Measurements from ENCODE around the gene SPATS2L.

Gene SPATS2L

GRCh38 chr2:200455958-200456421 lies 149.5 kb downstream of the SPATS2L start:
- peaks cover 32% of the 10 kb centered on the region for H3K27me3 ChIP-seq (ENCODE audit: control insufficient read depth, low read length)
- no peaks in the 10 kb centered on the region for H3K79me2 ChIP-seq (ENCODE audit: control insufficient read depth, low read length)
- TF ChIP-seq, protein P1, sequence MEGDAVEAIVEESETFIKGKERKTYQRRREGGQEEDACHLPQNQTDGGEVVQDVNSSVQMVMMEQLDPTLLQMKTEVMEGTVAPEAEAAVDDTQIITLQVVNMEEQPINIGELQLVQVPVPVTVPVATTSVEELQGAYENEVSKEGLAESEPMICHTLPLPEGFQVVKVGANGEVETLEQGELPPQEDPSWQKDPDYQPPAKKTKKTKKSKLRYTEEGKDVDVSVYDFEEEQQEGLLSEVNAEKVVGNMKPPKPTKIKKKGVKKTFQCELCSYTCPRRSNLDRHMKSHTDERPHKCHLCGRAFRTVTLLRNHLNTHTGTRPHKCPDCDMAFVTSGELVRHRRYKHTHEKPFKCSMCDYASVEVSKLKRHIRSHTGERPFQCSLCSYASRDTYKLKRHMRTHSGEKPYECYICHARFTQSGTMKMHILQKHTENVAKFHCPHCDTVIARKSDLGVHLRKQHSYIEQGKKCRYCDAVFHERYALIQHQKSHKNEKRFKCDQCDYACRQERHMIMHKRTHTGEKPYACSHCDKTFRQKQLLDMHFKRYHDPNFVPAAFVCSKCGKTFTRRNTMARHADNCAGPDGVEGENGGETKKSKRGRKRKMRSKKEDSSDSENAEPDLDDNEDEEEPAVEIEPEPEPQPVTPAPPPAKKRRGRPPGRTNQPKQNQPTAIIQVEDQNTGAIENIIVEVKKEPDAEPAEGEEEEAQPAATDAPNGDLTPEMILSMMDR (IDR thresholded peaks at IDR 0.05; ENCODE audit: low read depth, low read length, poor library complexity, severe bottlenecking): no peak
- no peak for TF ChIP-seq EZH2phosphoT487 (IDR thresholded peaks at IDR 0.05; ENCODE audit: borderline replicate concordance, low read length)
- no peak overlapping the region for H3K27ac ChIP-seq (ENCODE audit: low read depth, low read length)
- no peaks in the 10 kb centered on the region for H3F3A ChIP-seq (ENCODE audit: control insufficient read depth, insufficient read depth)
- H3K9me3 ChIP-seq (ENCODE audit: control insufficient read depth, insufficient read depth, low read length): no peaks in the 10 kb centered on the region
- H3K4me2 ChIP-seq (ENCODE audit: low read length): no peak overlapping the region
- no peaks in the 10 kb centered on the region for H4K20me1 ChIP-seq (ENCODE audit: control insufficient read depth, insufficient read depth, low read depth, low read length)
- no peaks in the 10 kb centered on the region for H3K9me2 ChIP-seq (replicated peaks; ENCODE audit: control insufficient read depth, low read length)
- no peak overlapping the region for H3K4me3 ChIP-seq (ENCODE audit: low read length)
- H3K4me1 ChIP-seq (ENCODE audit: control insufficient read depth, low read length): no peaks in the 10 kb centered on the region
- no peaks in the 10 kb centered on the region for H3K36me3 ChIP-seq (ENCODE audit: control insufficient read depth, low read length)

DNA sequence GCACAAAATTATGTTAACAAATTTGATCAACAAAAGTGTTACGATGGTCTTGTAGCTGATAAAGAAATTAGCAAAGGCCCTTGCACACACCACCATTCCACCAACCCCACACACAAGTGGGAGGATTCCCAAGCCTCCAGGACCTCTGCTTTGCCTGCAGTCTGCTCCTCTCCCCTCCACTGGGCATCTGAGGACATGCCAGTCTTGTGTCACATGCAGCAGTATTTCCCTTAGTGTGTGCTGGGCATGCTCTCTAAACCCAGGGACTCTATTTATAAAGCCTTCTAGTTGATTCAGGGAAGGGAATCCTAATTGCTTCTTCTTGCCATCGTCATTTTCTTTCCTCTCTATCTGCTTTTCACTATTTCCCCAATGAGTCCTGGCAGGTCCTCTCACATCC lies 150.1 kb downstream of the SPATS2L start:
- no peaks in the 10 kb centered on the region for H3K36me3 ChIP-seq (ENCODE audit: control insufficient read depth, low read length)
- H3K4me1 ChIP-seq (ENCODE audit: control insufficient read depth, low read length): no peaks in the 10 kb centered on the region
- no peak overlapping the region for H3K4me3 ChIP-seq (ENCODE audit: low read length)
- no peaks in the 10 kb centered on the region for H4K20me1 ChIP-seq (ENCODE audit: control insufficient read depth, insufficient read depth, low read depth, low read length)
- no peak for TF ChIP-seq EZH2phosphoT487 (IDR thresholded peaks at IDR 0.05; ENCODE audit: borderline replicate concordance, low read length)
- TF ChIP-seq, protein P1 (IDR thresholded peaks at IDR 0.05; ENCODE audit: low read depth, low read length, poor library complexity, severe bottlenecking): no peak
- H3K4me2 ChIP-seq (ENCODE audit: low read length): no peak overlapping the region
- H3K9me3 ChIP-seq (ENCODE audit: control insufficient read depth, insufficient read depth, low read length): no peaks in the 10 kb centered on the region
- no peaks in the 10 kb centered on the region for H3K79me2 ChIP-seq (ENCODE audit: control insufficient read depth, low read length)
- no peak overlapping the region for H3K27ac ChIP-seq (ENCODE audit: low read depth, low read length)
- H3F3A ChIP-seq (ENCODE audit: control insufficient read depth, insufficient read depth): no peaks in the 10 kb centered on the region
- H3K27me3 ChIP-seq (ENCODE audit: control insufficient read depth, low read length): peaks cover 32% of the 10 kb centered on the region
- no peaks in the 10 kb centered on the region for H3K9me2 ChIP-seq (replicated peaks; ENCODE audit: control insufficient read depth, low read length)

GRCh38 chr2:200459101-200459500 lies 152.6 kb downstream of the SPATS2L start:
- H3F3A ChIP-seq (ENCODE audit: control insufficient read depth, insufficient read depth): no peaks in the 10 kb centered on the region
- no peaks in the 10 kb centered on the region for H3K9me2 ChIP-seq (replicated peaks; ENCODE audit: control insufficient read depth, low read length)
- H3K27ac ChIP-seq (ENCODE audit: low read depth, low read length): no peak overlapping the region
- peaks cover 29% of the 10 kb centered on the region for H3K27me3 ChIP-seq (ENCODE audit: control insufficient read depth, low read length)
- no peaks in the 10 kb centered on the region for H3K9me3 ChIP-seq (ENCODE audit: control insufficient read depth, insufficient read depth, low read length)
- H3K79me2 ChIP-seq (ENCODE audit: control insufficient read depth, low read length): no peaks in the 10 kb centered on the region
- H3K4me3 ChIP-seq (ENCODE audit: low read length): no peak overlapping the region
- H3K4me1 ChIP-seq (ENCODE audit: control insufficient read depth, low read length): peaks cover 6% of the 10 kb centered on the region
- no peak overlapping the region for H3K4me2 ChIP-seq (ENCODE audit: low read length)
- no peaks in the 10 kb centered on the region for H4K20me1 ChIP-seq (ENCODE audit: control insufficient read depth, insufficient read depth, low read depth, low read length)
- TF ChIP-seq EZH2phosphoT487 (IDR thresholded peaks at IDR 0.05; ENCODE audit: borderline replicate concordance, low read length): no peak
- TF ChIP-seq, protein P1 (IDR thresholded peaks at IDR 0.05; ENCODE audit: low read depth, low read length, poor library complexity, severe bottlenecking): no peak
- no peaks in the 10 kb centered on the region for H3K36me3 ChIP-seq (ENCODE audit: control insufficient read depth, low read length)
